GM21786 (cell line): ENCODE measurements around the gene MVB12B.

Experiments
- ATAC-seq: cut with Tn5 transposase; IDR thresholded peaks from one replicate; pipeline ENCODE4 v1.9.1; 2021; ENCODE audit not compliant: unreplicated experiment

The MVB12B gene

DNA sequence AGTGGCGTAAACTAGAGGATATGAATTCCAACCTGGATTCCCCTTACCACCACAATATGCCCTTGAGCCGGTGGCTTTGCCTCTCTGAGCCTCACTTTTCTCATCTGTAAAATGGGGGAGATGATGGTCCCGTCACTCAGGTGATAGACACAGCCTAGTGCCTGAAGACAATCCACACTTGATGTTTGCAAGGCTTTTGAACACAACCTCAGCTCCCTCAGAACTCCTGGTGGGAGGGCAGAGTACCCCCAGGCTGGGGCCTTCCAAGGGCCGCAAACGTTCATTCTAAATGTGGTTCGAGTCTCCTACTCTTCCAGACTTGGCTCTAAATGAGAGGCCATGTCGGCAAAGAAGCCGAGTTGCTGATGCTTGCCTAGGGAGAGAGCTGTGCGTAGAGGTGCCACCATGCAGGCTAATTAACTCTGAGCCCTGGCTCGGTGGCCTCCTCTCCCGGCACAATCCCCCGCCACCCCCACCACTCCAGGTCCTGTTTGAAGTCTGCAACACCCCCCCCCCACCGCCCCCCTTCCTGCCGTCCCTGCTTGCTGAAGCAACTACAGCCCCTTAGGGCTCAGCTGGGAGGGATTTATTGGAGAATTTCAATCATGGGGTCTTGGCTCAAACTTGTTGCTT, 189.4 kb downstream of the MVB12B start:
- no peak for ATAC-seq

GRCh38 chr9:126516561-126516935, 189.9 kb downstream of the MVB12B start:
- ATAC-seq: no peak

DNA sequence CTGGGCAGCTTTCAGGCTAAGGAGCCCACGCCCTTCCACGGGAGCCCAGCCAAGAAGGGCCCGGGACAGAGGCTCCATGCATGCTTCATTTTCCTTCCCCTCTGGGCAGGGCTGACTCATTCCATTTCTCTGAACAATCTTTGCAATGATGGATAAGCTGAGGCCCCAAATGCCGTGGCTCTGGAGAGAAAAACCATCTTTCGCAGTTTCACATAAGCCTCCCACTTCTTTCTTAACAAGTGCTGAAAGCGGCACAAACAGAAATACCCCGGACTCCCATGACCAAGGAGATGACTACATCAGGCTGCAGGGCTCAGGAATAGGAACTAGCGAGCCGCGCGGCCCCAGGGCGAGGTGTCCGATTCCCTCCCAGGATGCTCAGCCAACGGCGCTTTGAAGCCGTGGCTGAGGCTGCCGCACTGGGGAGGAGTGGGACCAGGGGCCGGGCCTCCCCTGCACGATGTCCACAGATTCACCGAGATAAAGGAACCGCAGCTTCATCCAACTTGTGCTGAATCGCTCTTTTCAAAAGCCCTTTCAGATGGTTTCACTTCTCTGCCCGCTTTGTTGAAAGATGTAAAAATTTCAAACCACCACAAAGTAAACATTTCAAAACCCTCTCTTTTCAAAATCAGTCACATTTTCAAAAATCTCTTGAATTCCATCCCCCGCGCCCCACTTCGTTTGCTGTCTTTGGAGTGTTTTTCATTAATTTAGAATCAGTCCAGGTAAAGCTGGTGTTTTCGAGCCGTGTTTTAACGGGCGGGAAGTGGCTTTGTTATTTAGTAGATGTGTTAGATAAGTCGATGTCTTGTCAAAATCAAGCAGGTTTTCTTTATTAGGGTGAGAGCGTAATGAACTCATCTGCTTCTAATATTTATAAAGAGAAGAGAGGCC, 190.6 kb downstream of the MVB12B start:
- ATAC-seq: no peak

- ATAC-seq: no peak
Observed at GRCh38 chr9:126517833-126518356, 191.3 kb downstream of the MVB12B start.

- no peak for ATAC-seq
Observed at GRCh38 chr9:126518763-126519162, 192.1 kb downstream of the MVB12B start.

- ATAC-seq: no peak
Observed at GRCh38 chr9:126519660-126520420, 193.2 kb downstream of the MVB12B start.

GRCh38 chr9:126520453-126520852, 193.8 kb downstream of the MVB12B start:
- no peak for ATAC-seq

- no peak for ATAC-seq
Observed at GRCh38 chr9:126521089-126521488, 194.5 kb downstream of the MVB12B start.

DNA sequence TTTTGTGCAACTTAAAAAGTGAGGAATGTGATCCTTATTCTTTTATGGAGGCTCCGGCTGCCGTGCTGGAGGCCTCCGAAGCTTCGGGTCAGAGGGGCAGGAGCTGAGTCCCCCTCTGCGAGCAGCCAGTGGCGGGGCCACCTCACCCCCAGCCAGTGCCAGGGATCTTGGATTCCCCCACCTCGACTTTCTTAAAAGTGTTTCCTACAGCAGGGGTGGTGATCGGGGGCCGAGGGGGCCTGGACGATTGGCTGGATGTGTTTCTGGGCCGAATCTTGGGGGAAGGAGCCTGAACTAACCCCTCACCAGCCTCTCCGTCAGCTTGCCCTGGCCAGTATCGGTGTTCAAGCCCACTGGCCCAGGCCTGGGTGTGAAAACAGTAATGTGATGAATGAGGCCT, 194.9 kb downstream of the MVB12B start:
- ATAC-seq: no peak

- no peak for ATAC-seq
Observed at GRCh38 chr9:126521976-126522590, 195.5 kb downstream of the MVB12B start.

DNA sequence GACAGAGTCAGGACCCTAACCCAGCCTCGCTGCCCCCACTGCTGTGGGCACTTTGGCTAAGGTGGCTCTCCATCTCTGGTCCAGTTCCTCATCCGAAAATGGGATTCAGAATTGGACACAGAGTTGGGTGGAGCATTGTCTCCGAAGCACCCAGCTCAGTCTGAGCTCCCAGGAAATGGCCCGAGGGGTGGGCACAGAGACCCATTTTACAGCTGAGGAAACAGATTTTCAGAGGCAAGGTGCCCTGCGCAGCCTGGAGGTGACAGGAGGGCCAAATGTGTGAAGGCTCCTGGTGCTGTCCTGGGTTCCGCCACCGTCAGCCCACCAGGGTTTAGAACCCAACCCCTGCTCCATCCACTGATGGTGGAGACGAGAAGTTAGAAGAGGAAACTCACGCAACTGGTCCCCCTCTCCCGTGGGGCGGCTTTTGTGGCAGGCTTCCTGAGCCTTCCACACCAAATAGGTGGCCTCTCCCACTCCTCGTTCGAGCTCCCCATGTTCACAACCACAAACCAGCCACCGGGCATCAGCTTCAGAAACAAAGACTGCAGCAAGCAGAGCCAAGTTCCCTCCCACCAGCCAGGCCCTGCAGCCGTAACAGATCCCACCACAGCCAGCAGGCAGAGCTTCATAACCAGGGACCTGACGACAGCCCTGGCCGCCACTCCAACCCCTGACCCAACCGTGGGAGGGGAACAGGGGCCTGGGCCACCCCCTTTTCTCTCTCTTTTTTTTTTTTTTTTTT, 196.2 kb downstream of the MVB12B start:
- ATAC-seq: no peak

GRCh38 chr9:126523611-126524111, 197.0 kb downstream of the MVB12B start:
- no peak for ATAC-seq

- ATAC-seq: no peak
Observed at GRCh38 chr9:126524353-126525077, 197.9 kb downstream of the MVB12B start.

DNA sequence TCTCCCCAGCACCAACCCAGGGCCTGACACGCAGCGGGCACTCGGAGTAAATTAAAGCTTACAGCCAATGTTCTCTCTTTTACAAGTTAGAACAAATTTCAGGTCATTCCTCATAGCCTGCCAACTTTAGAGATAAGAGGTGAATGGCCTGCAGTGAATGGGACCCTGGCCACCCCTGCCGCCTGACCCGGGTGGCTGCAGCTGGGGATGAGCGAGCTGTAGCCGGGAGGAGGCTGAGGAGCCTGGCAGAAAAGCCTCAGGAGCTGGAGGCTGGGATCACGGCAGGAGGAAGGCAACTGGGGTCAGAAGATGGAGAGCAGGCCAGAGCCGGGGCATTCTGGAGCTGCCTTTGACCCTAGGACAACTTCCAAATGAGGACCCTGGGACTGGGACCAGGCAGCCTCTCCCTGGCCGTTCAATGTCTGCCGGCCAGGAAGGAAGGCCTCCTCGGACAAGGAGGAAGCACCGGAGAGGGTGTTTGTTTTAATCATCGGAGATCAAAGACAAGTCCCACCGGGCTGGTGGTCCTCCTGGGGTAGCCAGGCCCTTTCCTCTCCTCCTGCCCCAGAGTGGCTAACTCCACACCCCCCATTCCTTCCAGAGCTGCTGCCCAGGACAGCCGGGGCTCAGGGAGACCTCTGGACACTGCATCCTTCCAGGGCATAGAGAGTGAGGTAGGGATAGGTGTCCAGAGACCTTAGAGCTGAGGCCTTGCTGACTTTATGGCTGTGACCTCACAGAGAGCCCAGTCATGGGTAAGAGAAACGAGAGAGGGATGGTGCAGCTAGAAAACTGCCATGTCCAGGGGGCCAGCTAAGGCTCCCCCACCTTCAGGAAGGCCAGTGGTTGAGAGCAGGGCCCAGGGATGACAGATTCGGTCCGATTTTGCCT, 199.8 kb downstream of the MVB12B start:
- ATAC-seq: no peak

DNA sequence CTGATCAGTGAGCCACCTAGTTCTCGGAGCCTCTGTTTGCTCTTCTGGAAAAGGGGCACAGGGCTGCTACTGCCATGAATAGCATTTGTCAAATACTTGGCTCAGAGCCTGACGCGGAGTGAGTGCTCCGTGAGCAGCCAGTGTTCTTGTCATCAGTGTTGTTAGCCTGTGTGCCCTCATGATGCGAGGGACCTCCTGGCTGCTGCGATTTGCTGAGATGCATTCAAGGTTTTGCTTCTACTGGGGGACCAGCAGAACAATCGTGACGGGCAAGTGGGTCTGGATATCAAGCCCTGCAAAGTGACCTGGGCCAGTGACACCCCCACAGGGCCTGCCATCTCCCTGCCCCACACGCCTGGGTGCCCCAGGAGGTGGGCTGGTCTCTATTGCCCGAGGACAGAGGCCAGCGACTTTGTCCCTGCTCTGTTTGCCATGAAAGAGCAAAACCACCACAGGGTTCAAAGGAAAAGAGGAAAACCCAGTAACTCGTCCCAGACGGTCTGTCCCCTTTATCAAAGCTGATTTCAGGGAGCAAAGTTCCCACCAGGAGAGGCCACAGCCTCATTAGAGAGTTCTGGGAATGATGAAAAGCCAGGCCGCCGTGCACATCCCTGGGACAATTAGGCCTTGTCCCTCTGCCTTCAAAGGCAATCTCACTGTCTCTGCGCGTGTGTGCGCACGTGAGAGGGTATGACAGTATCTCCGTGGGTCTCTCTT, 200.6 kb downstream of the MVB12B start:
- no peak for ATAC-seq

DNA sequence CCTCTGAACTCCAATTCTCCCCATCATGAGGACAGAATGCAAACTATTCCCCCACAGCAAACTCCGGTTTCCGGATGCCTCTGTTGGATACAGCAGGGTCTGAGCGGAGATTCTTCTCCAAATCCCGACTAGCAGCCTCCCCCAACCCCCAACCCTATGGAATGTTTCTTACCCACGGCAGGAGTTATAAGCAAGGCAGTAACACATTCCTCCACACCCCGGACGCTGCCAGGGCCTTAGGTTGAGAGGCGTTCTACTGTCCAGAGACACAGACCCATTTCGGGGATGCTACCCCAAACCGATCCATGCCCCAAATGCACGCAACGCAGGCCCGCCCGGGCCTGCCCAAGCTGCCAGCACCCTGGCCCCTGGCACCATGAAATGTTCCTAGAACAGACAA, 201.5 kb downstream of the MVB12B start:
- no peak for ATAC-seq

GRCh38 chr9:126528915-126529314, 202.3 kb downstream of the MVB12B start:
- ATAC-seq: no peak

DNA sequence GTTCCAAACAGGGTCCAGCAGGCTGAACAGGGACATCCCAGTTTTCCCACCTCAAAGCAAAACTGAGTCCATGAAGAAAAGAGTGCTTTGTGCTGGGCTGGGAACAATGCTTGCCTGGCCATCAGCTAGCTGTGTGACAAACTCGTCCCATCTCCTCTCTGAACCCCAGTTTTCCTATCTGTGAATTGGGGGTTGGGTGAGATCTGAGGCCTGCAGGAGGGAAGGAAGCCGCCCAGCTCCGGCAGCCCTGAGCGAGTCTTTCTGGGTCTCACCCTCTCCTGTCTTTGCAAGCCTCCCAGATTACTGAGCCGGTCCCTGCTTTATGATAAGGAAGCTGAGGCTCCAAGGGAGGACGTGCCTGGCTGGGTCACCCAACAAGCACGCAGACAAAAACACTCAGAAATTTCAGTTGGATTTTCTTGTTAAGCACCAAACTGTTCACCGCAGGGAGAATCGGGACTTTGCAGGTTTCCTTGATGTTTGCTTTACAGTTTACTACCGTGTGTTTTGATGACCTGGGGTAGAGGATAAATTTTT, 204.5 kb downstream of the MVB12B start:
- no peak for ATAC-seq
